Colonic mucosa (tissue), 4 donors: Measurements from ENCODE around the gene ZSWIM6. TPM values are rescaled to one million over a fixed set of nuclear protein-coding genes. Genes with fewer than 3 reads are reported as not detected.

Experiments
- DNase-seq: peaks from one replicate; pipeline ENCODE4 v3.0.0-alpha.2; 2020
- H3K27ac ChIP-seq: fragments of 200-600 bp; one replicate; pipeline ENCODE4 v1.8.0; 2021
- H3K27me3 ChIP-seq: fragments of 200-600 bp; one replicate; pipeline ENCODE4 v1.8.0; 2021
- H3K36me3 ChIP-seq: fragments of 200-600 bp; one replicate; pipeline ENCODE4 v1.8.0; 2021
- H3K4me1 ChIP-seq: fragments of 200-600 bp; one replicate; pipeline ENCODE4 v1.8.0; 2021; ENCODE audit warnings: mild to moderate bottlenecking
- H3K4me3 ChIP-seq: fragments of 200-600 bp; one replicate; pipeline ENCODE4 v1.8.0; 2021
- H3K9ac ChIP-seq, 2 donors: one replicate each; pipeline ENCODE4 v1.7.0; 2013; ENCODE audit warnings: control low read depth in 2 of 2, low read depth in 2 of 2, low read length in 2 of 2
- H3K9me3 ChIP-seq: fragments of 200-600 bp; one replicate; pipeline ENCODE4 v1.8.0; 2021
- intact Hi-C: fragments of 100-400 bp; cut with DNase I; formaldehyde crosslinking; loops from one replicate; pipeline ENCODE4 v1.14.1; 2022
- total RNA-seq, 2 donors: library from RNA; stranded (reverse); fragmentation: NEBNext Ultra II Directional in 1 of 2; extraction: Animal tissue kit (Norgen Biotek cat#: 25700) in 1 of 2; gene quantifications; one replicate each; pipeline ENCODE4 v1.2.1, GENCODE V29; 2021
- TF ChIP-seq, protein P1 (sequence below): fragments of 200-600 bp; IDR thresholded peaks from one replicate; pipeline ENCODE4 v1.8.0; 2022; ENCODE audit warnings: antibody characterized with exemption, mild to moderate bottlenecking
- donor health status: healthy.
- donor health status: DM: no; HTN: no; CAD: no.
- donor health status: DM: no; HTN: no; CAD: no.

ZSWIM6 gene
- total RNA-seq, 2 donors from 2014 or later = 16.4 to 24.5 TPM

GRCh38 chr5:61588216-61588615 lies 256.2 kb downstream of the ZSWIM6 start:
- intact Hi-C loops = no loop called here
- no peaks in the 10 kb centered on the region for H3K4me1 ChIP-seq
- H3K27me3 ChIP-seq = no peaks in the 10 kb centered on the region
- DNase-seq = no peak
- H3K9me3 ChIP-seq = no peaks in the 10 kb centered on the region
- H3K36me3 ChIP-seq = no peaks in the 10 kb centered on the region
- H3K4me3 ChIP-seq = no peak overlapping the region
- no peak overlapping the region for H3K9ac ChIP-seq
- TF ChIP-seq, protein P1, sequence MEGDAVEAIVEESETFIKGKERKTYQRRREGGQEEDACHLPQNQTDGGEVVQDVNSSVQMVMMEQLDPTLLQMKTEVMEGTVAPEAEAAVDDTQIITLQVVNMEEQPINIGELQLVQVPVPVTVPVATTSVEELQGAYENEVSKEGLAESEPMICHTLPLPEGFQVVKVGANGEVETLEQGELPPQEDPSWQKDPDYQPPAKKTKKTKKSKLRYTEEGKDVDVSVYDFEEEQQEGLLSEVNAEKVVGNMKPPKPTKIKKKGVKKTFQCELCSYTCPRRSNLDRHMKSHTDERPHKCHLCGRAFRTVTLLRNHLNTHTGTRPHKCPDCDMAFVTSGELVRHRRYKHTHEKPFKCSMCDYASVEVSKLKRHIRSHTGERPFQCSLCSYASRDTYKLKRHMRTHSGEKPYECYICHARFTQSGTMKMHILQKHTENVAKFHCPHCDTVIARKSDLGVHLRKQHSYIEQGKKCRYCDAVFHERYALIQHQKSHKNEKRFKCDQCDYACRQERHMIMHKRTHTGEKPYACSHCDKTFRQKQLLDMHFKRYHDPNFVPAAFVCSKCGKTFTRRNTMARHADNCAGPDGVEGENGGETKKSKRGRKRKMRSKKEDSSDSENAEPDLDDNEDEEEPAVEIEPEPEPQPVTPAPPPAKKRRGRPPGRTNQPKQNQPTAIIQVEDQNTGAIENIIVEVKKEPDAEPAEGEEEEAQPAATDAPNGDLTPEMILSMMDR = no peak
- no peak overlapping the region for H3K27ac ChIP-seq

DNA sequence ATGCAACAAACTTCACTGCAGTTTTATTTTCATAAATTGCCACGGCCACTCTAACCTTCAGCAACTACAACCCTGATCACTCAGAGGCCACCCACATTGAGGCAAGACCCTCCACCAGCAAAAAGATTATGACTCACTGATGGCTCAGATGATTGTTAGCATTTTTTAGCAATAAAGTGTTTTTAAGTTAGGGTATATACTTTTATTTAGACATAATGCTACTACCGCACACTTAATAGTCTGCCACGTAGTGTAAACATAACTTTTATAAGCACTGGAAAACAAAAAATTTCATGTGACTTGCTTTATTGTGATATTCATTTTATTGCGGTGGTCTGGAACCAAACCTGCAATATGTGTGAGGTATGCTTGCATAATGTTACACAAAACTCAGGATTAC lies 257.9 kb downstream of the ZSWIM6 start:
- no peaks in the 10 kb centered on the region for H3K27me3 ChIP-seq
- TF ChIP-seq, protein P1 = no peak
- no peak for DNase-seq
- no peak overlapping the region for H3K27ac ChIP-seq
- no peak overlapping the region for H3K4me3 ChIP-seq
- no peak overlapping the region for H3K9ac ChIP-seq
- no peaks in the 10 kb centered on the region for H3K36me3 ChIP-seq
- H3K9me3 ChIP-seq = no peaks in the 10 kb centered on the region
- no peaks in the 10 kb centered on the region for H3K4me1 ChIP-seq
- intact Hi-C loops = no loop called here

DNA sequence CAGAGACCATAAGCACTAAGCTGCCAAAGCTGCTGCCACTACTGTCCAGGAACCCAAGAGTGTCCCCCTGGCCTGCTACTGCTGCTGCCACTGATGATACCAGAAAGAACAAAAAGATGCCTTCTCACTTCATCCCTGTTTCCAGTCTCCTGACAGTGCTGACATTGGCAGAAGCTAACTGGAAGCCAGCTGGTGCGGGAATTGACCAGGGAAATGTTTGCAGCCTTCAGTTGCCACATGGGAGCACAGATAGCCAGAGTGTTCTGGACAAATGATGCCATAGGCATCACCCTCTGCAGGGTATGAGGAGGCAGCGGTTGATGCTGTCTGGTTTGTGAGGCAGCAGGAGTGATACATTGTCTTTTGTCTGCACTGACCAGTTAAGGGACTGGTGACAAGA lies 258.4 kb downstream of the ZSWIM6 start:
- H3K4me3 ChIP-seq = no peak overlapping the region
- no peak for DNase-seq
- H3K27ac ChIP-seq = no peak overlapping the region
- no peaks in the 10 kb centered on the region for H3K4me1 ChIP-seq
- no peaks in the 10 kb centered on the region for H3K9me3 ChIP-seq
- intact Hi-C loops = no loop called here
- no peaks in the 10 kb centered on the region for H3K36me3 ChIP-seq
- H3K9ac ChIP-seq = no peak overlapping the region
- TF ChIP-seq, protein P1 = no peak
- H3K27me3 ChIP-seq = no peaks in the 10 kb centered on the region

DNA sequence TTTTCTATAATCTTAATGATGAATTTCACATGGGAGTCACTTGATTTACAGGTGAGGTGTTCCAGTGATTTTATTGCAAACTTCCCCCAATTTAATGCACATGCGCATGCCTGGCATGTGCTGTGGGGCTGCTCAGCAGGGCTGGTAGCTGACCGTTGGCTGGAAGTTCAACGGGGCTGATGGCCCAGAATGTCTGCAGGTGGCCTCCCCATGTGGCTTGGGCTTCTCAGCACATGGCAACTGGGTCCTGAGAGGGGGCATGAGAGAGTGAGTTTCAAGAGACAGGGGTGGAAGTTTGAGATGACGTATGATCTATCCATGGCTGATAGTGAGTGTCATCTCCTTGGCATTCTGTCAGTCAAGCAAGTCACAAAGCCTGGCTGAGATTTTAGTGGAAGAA lies 259.8 kb downstream of the ZSWIM6 start:
- Histone ChIP-seq H3K36me3 (no peaks in the 10 kb centered on the region), H3K4me3 (no peak overlapping the region), H3K9me3 (no peaks in the 10 kb centered on the region), H3K27ac (no peak overlapping the region), H3K9ac (no peak overlapping the region), H3K27me3 (no peaks in the 10 kb centered on the region), H3K4me1 (no peaks in the 10 kb centered on the region)
- DNase-seq = no peak
- intact Hi-C loops = no loop called here
- TF ChIP-seq, protein P1 = no peak

DNA sequence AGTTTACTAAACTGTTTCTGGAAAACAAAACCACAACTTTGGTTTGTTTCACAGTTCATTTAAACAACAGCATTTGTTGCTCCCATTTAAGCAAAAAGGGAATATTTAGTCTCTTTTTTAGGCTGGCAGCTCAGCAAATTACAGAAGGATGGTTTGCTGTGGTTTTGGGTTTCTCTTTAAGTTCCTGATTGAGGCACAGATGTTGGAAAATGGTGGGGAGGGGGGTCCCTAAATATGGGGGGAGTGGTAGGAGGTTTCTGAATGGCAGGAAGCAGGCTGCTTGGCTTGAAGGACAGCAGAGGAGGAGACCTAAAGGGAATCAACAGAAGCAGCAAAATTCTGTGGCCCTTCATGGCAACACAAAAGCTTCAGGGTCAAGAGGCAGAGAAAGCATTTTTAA lies 263.4 kb downstream of the ZSWIM6 start:
- Histone ChIP-seq H3K36me3 (no peaks in the 10 kb centered on the region), H3K4me1 (no peaks in the 10 kb centered on the region), H3K4me3 (no peak overlapping the region), H3K27me3 (no peaks in the 10 kb centered on the region), H3K9me3 (no peaks in the 10 kb centered on the region), H3K9ac (no peak overlapping the region), H3K27ac (no peak overlapping the region)
- no peak for DNase-seq
- intact Hi-C loops = no loop called here
- TF ChIP-seq, protein P1 = no peak

Other genes starting within 250 kb of the ZSWIM6 start
- 100 to 1,000 TPM in 1 of 2 donors, 10 to 100 TPM in 1; 99.6 to 123 TPM for gene SMIM15, start 169.8 kb upstream of the ZSWIM6 start, total RNA-seq